GM21390 (cell line): ENCODE results near the gene ERGIC3.

ENCODE experiments used
- ATAC-seq: cut with Tn5 transposase; IDR thresholded peaks from one replicate; pipeline ENCODE4 v1.9.1; 2021; ENCODE audit not compliant: unreplicated experiment

ERGIC3 gene

GRCh38 chr20:35541783-35542662, at the start of gene ERGIC3:
Gene ERGIC3 (plus strand): TSS chr20:35542078. CDS start chr20:35542098, 20 bp downstream.
- ATAC-seq, result peak; percentile 91

DNA sequence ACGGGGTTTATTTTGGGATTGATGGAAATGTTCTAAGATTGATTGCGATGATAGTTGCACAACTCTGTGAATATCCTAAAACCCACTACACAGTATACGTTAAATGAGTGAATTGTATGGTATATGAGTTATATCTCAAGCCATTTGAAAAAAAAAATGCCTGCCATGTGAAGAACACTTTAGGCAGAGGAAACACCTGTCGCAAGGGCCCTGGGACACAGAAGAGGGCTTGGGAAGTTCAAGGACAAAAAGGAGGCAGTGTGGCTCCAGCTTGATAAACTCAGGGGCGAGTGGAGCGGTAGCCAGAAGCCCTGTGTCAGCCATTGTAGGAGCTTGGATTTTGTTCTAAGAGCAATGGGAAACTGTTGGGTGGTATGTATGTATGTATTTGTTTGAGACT, 49.5 kb upstream of the ERGIC3 start:
- no peak for ATAC-seq

DNA sequence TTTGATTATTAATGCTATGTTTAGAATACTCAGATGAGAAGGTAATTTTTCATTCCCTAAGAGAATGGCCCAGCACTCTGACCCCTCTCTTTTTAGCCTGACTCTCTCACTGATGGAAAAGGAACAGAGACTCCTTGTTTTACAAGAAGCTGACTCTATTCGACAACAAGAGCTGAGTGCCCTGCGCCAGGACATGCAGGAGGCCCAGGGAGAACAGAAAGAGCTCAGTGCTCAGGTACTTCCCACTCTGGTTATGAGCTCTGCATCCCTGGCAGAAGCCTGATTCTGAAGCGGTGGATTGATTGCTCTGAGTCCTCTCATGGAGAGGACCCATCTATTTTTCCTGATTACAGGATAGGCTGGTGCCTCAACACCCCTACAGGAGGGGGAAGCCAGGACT, 45.4 kb upstream of the ERGIC3 start:
- no peak for ATAC-seq

DNA sequence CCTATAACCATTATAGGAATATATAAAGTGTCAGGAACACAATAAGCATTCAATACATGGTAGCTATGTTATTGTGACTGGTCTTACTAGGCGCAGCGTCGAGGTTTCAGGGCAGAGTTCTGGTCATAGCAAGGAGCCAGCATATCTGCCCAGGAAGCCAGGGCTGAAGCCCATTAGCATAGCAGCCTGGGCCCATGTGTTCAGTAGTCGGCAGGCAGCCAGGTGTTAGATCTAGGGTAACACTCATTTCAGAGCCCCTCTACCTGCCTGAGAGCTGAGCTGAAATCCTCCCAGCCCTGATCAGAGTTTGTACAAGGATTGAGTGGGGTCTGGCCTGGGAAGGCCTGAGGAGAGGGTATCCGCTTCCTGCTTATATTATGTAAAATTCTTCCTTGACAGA, 44.6 kb upstream of the ERGIC3 start:
- ATAC-seq, result no peak

DNA sequence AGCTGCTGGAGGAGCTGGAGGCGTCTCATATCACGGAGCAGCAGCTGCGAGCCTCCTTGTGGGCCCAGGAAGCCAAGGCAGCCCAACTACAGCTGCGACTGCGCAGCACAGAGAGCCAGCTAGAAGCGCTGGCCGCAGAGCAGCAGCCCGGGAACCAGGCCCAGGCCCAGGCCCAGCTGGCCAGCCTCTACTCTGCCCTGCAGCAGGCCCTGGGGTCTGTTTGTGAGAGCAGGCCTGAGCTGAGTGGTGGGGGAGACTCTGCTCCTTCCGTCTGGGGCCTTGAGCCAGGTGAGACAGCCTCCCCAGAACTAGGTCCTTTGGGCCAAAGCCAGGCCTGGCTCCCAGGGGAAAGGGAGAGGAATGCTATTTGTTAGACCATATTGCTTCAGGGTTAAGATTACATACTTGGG, 44.1 kb upstream of the ERGIC3 start:
- ATAC-seq, result no peak

- no peak for ATAC-seq
Observed at GRCh38 chr20:35499271-35499670, 42.6 kb upstream of the ERGIC3 start.

DNA sequence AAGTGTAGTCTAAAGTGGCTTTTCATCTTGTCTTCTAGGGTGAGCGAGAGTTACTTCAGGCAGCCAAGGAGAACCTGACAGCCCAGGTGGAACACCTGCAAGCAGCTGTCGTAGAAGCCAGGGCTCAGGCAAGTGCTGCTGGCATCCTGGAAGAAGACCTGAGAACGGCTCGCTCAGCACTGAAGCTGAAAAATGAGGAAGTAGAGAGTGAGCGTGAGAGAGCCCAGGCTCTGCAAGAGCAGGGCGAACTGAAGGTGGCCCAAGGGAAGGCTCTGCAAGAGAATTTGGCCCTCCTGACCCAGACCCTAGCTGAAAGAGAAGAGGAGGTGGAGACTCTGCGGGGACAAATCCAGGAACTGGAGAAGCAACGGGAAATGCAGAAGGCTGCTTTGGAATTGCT, 39.5 kb upstream of the ERGIC3 start:
- peak; percentile 75 for ATAC-seq

DNA sequence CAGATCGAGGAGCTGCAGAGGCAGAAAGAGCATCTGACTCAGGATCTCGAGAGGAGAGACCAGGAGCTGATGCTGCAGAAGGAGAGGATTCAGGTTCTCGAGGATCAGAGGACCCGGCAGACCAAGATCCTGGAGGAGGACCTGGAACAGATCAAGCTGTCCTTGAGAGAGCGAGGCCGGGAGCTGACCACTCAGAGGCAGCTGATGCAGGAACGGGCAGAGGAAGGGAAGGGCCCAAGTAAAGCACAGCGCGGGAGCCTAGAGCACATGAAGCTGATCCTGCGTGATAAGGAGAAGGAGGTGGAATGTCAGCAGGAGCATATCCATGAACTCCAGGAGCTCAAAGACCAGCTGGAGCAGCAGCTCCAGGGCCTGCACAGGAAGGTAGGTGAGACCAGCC, 38.6 kb upstream of the ERGIC3 start:
- no peak for ATAC-seq

DNA sequence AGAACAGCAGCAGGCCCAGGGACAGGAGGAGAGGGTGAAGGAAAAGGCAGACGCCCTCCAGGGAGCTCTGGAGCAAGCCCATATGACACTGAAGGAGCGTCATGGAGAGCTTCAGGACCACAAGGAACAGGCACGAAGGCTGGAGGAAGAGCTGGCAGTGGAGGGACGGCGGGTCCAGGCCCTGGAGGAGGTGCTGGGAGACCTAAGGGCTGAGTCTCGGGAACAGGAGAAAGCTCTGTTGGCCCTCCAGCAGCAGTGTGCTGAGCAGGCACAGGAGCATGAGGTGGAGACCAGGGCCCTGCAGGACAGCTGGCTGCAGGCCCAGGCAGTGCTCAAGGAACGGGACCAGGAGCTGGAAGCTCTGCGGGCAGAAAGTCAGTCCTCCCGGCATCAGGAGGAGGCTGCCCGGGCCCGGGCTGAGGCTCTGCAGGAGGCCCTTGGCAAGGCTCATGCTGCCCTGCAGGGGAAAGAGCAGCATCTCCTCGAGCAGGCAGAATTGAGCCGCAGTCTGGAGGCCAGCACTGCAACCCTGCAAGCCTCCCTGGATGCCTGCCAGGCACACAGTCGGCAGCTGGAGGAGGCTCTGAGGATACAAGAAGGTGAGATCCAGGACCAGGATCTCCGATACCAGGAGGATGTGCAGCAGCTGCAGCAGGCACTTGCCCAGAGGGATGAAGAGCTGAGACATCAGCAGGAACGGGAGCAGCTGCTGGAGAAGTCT, 37.9 kb upstream of the ERGIC3 start:
- ATAC-seq, result no peak

GRCh38 chr20:35504751-35505150, 37.1 kb upstream of the ERGIC3 start:
- no peak for ATAC-seq

GRCh38 chr20:35506179-35506578, 35.7 kb upstream of the ERGIC3 start:
- no peak for ATAC-seq

DNA sequence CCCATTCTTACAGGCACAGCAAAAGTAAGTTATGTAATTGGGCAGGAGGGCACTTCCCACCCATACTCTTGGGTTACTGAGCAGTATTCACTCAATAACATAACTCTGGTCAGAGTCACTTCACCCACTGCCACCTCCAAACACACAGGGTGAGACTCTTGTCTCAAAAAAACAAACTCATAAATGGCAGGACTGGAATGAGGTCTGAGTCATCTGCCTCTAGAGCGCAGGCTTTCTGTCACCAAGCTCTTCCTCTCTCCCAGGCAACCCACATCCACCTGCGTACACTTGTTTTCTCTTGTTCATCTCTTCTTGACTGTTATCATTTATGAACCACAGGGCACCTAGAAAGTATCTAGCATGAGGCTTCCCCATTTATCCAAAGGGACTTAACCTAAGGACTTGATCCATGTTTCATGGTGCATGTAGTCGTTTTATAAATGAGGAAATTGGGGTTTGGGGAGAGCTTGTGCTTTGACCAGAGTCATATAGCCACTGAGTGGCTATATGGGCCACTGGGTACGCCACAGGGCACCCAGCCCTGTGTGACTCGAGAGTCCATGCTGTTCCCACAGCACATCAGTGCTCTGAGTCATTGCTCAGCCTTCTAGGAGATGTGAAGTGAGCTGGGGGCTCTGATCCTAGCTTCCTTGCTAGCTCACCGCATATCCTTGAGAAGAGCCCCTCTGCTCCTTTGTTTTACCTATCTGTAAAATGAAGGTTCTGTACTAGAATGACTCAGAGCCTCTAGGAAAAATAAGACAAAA, 34.8 kb upstream of the ERGIC3 start:
- ATAC-seq, result no peak

GRCh38 chr20:35508493-35509218, 33.2 kb upstream of the ERGIC3 start:
- ATAC-seq, result no peak

- no peak for ATAC-seq
Observed at GRCh38 chr20:35510951-35511735, 30.7 kb upstream of the ERGIC3 start.

DNA sequence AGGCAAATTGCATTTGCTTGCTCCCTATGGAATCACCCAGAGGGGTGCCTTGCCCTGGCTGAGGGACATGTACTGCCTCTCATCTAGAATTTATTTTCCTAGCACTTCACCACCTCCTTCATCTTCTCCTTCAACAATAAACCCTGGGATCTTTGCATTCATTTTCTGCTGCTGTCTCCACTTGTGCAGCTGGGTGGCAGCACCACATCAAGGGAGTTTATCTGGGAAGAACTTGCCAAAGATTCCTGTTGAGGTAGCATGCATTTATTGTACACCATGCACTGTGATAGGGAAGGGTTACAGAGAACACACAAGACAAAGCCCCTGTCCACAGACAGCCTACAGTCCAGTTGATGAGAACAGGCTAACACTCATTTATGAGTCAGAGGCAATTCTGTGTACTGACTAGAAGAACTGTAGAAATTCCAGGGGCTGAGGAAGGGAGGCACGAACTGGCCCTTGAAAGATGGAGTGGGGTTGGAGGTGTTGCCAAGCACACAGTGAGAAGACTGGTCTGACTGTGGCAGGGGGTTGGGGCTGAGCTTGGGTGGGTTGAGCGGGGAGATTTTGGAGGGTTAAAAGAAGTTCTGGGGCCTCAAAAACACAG, 30.0 kb upstream of the ERGIC3 start:
- no peak for ATAC-seq

DNA sequence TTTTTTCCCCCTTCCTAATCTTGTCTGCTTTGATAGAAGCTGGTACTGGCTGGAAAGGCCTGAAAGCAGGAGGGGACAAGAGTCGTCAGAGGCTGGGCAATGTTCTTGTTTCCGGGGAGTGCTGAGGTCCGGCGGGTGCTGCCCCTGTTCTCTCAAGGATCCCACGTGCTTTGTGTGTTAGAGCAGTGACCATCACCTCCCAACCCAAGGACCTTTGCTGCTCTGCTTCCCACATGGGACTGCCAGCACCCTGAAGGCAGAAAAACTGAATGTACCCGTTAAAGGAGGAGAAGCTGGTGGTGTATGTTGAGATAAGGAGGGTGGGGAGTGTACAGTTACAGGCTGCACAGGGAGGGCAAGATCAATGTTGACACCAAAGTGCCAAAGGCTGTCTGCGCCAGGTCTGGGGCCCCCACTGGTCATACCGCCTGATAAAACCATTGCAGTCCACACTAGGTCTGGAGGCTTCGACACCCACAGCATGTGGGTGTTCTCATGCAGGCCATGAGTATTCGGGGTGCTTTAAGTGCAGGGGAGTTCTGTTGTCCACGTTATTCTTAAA, 27.4 kb upstream of the ERGIC3 start:
- no peak for ATAC-seq

DNA sequence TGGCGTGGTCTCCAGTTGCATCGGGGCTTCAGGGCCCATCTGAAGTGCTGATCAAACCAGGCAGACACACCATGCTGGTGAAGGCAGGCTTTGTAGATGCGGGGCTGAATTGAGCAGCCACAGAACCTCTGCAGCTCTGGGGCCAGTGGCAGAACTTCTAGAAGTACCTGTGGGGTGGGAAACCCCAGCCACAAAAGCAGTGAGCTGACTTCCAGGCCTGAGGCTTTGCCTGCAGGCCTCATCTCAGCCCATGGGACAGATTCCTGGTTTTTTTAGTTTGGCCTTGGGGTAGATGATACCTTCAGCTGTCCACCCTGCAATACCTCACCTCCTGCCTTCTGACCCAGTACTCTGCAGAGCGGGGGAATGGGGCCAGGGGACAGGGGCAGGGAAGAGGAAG, 26.5 kb upstream of the ERGIC3 start:
- no peak for ATAC-seq

DNA sequence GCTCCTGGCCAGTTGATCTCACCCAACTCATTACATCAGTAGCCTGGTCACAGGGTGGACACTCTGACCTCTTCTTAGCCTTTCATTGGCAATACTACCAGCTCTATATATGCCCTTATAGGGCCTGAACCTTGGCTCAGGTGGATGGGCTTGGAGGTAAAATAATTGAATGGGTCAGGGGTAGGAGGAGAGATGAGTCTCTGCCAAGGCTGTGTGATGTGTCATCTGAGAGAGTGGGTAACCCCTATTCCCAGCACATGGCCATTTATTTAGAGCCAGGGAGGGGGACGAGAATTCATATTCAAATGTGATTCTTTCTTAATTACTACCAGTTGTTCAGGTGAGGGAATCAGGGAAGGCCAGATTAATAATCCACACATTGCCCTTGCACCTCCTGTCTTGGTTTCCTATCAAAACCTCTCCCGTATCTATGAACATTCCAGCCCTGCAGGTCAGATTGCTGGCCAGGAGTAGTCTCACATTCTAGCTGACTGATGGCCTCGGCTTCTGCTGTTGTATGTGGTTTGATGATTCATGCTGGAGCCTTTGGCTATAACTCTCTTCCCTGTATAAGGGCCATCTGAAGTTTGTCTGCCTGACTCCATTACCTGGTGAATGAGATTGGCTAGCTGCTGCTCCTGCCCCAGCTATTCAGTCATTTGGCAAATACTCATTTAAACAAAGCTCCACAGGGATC, 25.8 kb upstream of the ERGIC3 start:
- no peak for ATAC-seq

- no peak for ATAC-seq
Observed at GRCh38 chr20:35517125-35517524, 24.8 kb upstream of the ERGIC3 start.
